Measurements from ENCODE around the gene FBXO21. TPM values are rescaled to one million over a fixed set of nuclear protein-coding genes. Genes with fewer than 3 reads are reported as not detected.

The FBXO21 gene
- total RNA-seq, 1 experiment from 2014 or later, result 63.3 TPM

- DNase-seq (ENCODE audit: low read depth), result no peak
Measured at GRCh38 chr12:117165342-117165741, 24.9 kb downstream of the FBXO21 start.

DNA sequence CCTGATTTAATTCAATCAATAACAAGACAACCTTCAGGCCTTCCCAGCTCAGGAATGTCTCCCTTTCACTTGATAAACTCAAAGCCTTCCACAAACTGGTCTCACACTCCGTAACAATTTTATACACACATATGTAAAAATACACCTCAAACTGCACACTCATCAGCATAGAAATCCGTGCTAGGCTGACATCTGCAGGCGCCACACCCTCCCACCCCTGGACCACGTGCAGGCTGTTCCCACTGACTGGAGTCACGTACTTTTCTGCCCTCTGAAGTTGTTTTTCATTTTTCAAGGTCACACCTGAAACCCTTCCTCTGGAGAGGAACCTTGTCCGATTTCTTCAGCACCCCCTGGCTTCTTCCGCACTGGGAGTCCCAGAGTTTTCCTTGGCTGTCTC is 27.6 kb downstream of the FBXO21 start:
- DNase-seq (ENCODE audit: low read depth), result no peak

DNA sequence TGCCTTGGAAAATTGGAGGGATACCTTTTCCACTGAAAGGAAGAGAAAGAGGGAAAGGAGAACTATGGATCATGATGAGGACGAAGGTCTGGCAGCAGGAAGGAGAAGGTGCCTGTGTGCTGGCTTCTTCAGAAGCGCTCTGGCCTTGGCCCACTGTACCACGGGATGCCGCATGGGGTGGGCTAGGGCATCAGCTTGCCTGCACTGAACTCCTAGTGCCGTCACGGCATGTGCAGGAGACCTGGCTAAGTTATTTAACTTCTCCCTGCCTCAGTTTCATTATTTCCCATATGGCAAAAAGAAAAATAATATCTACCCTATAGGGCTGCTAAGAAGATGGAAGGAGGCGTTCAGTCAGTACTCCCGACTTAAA is 28.1 kb downstream of the FBXO21 start:
- no peak for DNase-seq (ENCODE audit: low read depth)

- no peak for DNase-seq (ENCODE audit: low read depth)
Measured at GRCh38 chr12:117161460-117162166, 28.7 kb downstream of the FBXO21 start.

GRCh38 chr12:117159674-117160073 is 30.6 kb downstream of the FBXO21 start:
- DNase-seq (ENCODE audit: low read depth), result no peak

DNA sequence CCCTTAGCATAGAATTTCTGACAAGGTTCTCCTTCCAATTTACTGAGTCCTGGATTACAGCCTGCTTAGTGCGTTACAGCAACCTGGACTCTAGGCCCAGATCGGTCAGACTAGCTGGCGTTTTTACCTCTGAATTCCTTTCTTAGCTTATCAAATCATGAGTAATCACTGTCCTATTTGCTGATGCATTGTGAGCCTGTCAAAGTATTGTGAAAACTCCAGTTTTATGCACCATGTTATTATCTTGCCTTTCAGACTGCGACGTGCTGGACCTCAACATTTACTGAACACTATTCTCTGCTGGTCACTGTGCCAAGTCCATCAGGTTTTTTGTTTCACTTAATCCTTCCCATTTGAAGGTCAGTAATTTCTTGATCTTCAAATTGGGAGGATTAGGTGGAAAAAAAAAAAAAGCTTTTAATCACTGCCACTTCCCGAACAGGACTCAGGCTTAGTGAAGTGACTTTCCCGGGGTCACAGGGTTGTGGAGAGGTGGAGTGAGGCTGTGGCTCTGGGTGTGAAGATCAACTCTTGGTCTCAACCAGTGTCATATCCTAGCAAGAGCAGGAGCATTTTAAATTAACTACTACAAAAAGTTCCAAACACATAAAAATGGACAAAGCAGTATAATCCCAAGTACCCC is 31.2 kb downstream of the FBXO21 start:
- DNase-seq (ENCODE audit: low read depth), result no peak

GRCh38 chr12:117158096-117158495 is 32.2 kb downstream of the FBXO21 start:
- DNase-seq (ENCODE audit: low read depth), result no peak

- DNase-seq (ENCODE audit: low read depth), result peak; percentile 29
Measured at GRCh38 chr12:117155278-117156060, 34.8 kb downstream of the FBXO21 start.

GRCh38 chr12:117152793-117153775 is 37.2 kb downstream of the FBXO21 start:
- no peak for DNase-seq (ENCODE audit: low read depth)

DNA sequence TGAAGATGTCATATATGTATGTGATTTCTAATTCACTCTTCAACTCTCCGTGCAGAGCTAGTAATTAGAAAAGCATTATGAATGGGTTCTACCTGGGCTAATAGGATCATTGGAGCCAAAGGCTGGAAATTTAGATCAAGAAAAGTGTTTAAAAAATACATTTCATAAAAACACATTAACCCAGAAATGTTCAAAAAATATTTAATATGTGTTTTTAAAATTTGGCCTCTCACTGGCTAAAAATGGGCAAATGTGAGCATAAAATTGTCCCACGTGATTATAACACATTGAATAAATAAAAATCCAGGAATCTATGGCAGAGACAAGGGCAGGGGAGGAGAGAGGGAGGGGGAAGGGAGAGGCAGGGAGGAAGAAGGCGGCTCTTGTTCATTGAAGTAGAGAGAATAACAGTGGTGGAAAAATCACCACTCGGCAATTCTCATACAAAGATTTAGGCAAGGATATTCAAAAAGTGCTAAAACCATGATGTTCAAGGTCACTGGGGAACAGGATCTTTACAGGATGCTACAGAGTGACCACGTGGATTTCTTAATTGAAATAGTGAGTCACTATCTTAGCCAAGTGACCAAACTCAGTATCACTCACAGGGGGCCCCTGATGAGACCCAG is 38.8 kb downstream of the FBXO21 start:
- DNase-seq (ENCODE audit: low read depth), result no peak

DNA sequence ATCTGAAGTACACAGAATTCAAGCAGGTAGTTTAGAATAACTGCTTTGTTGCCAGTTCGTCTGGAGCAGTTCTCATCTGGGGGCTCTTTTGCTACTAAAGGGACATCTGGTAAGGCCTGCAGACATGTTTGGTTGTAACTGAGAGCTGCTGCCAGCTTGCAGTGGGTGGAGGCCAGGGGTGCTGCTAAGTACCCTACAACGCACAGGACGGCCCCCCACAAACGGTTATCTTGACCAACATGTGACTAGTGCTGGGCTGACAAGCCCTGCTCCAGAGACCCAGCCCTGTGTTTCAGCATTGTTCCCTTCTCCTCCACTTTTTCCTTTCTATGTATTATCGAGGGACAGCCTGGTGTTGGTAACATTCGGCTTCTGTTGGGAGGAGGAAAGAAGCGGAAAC is 40.8 kb downstream of the FBXO21 start:
- no peak for DNase-seq (ENCODE audit: low read depth)

- DNase-seq (ENCODE audit: low read depth), result no peak
Measured at GRCh38 chr12:117148642-117149041, 41.6 kb downstream of the FBXO21 start.

- DNase-seq (ENCODE audit: low read depth), result no peak
Measured at GRCh38 chr12:117147639-117148038, 42.6 kb downstream of the FBXO21 start.

DNA sequence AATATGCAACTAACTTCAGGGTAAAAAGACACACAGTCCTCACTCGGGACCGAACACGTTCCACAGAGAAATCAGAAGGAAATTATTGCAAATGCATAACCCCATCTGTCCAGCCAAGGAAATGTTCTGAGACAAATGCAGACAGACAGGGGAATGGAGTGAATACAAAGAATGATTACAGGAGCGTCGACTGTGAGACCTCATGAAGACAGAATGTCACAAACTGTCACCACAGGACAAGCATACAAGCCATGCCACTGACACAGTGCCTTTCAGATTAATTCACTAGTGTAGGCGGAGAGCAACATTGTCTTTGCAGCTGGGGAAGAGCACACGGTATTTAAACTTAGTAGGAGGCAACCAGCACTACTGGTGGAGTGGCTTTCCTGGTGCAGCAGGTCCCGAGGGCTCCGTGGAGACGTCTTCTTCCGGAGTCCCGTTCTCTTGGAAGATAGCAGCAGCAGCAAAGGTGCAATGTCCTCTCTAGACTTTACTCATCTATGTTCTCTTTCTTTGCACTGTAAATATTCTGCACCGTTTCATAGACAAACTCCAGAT is 44.6 kb downstream of the FBXO21 start:
- DNase-seq (ENCODE audit: low read depth), result no peak

DNA sequence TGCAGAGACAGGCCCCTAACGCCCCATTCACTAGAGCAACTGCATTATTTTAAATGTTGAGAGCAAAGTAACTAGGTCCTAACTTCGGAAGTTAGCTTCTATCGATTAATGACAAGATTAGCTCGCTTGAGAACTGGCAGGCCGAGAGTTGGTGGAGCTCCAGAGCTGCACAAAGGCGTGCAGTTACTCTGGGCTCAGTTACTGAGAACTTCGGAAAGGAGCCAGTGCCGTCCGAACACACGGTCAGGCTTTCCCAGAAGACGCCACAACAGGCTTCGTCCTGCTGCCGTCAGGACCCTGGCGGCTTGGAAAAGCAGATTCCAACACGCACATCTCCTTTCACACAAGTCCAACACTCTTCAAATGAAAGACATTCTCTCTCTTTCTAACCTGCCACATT is 45.7 kb downstream of the FBXO21 start:
- DNase-seq (ENCODE audit: low read depth), result no peak

GRCh38 chr12:117143008-117143532 is 47.2 kb downstream of the FBXO21 start:
- DNase-seq (ENCODE audit: low read depth), result no peak

DNA sequence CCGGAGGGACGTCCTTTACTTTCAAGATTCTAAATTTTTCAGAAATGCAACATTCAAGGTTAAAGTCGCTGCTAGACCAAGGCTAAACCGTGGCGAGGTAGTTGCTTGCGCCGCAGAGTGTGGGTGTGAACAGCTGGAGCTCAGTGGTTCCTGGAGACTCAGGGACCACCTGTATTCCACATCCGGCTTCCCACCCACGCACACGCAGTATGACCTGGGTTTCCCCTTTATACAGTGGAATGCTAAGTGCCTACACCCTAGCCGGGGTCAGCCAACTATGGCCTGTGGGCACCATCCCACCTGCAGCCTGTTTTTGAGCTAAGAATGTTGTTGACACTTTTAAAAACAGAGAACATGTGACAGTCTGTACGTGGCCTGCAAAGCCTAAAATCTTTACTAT is 48.2 kb downstream of the FBXO21 start:
- no peak for DNase-seq (ENCODE audit: low read depth)

DNA sequence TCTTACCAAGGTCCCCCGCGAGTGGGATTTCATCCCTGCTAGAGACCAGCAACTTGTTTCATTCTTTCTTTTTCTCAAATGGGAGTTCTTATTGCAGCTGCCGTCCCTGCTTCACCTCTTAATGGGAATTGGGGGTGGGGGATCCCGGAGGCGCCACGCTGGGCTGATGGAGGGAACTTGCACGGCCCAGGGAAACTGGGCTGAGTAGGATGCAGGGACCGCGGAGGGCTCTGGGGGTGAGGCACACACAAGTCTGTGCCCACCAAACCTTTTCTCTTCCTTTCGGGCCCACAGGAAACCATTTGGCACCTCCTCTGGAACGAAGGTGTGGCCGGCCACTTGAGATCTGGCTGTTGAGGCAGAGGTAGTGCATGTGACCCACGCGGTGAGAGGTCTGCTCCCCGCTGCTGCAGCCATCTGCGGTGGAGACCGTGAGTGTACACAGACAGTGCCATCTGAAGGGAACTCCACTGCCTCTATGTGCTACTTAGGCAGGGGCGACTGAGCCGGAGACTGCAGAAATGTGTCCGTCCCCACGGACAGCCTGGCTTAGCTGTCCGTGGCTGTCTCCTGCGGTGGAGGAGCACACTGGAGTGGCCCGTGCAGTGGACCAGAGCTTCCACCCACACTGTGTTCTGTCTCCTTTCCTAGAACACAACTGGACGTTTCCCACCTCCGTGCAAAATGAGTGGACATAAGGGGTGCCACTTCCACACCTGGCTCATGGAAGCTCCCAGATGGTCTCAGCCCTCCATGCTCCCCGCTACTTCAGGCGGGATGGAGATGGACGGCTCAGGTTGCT is 49.0 kb downstream of the FBXO21 start:
- DNase-seq (ENCODE audit: low read depth), result no peak

- no peak for DNase-seq (ENCODE audit: low read depth)
Measured at GRCh38 chr12:117140397-117141096, 49.7 kb downstream of the FBXO21 start.
